Panc1 (cell line): ENCODE data around the gene CLIP4. TPM values are rescaled to one million over a fixed set of nuclear protein-coding genes. Genes with fewer than 3 reads are reported as not detected.

Experiments used
- ATAC-seq: fragments of 200-7000 bp; cut with Tn5 transposase; 2 replicates; pipeline ENCODE4 v1.9.1; 2020; ENCODE audit warnings: mild to moderate bottlenecking, moderate library complexity
- BruUV-seq: library from RNA; stranded (reverse); fragments of 400-500 nt; replicated peaks from 2 replicates; lab custom pipeline; 2021; lab: Mats Ljungman, UMichigan
- CTCF ChIA-PET: fragments of 300-600 bp; sonication (Branson Sonifier 250); formaldehyde crosslinking; loops from one replicate; lab custom pipeline; 2022; ENCODE audit warnings: antibody characterized with exemption; lab: Charles Lee
- POLR2A ChIA-PET: fragments of 300-600 bp; sonication (Branson Sonifier 250); formaldehyde crosslinking; loops from one replicate; lab custom pipeline; 2022; ENCODE audit warnings: antibody characterized with exemption; lab: Charles Lee
- DNase-seq: peaks from one replicate; pipeline ENCODE4 v3.0.0-alpha.2; 2010; ENCODE audit warnings: low read depth, low spot score
- H3K27ac ChIP-seq: 2 replicates; pipeline ENCODE4 v1.5.1; 2011; ENCODE audit warnings: mild to moderate bottlenecking, low read length, inconsistent platforms
- H3K27me3 ChIP-seq: fragments of 200-500 bp; sonication (Bioruptor generic); 2 replicates; pipeline ENCODE4 v1.6.0; 2014; ENCODE audit warnings: low read length, inconsistent platforms; ENCODE audit not compliant: control insufficient read depth, insufficient read depth
- H3K36me3 ChIP-seq: fragments of 200-500 bp; sonication (Bioruptor generic); 2 replicates; pipeline ENCODE4 v1.5.1; 2014; ENCODE audit warnings: inconsistent platforms, mild to moderate bottlenecking, low read length, moderate library complexity; ENCODE audit not compliant: control insufficient read depth, insufficient read depth
- H3K4me1 ChIP-seq: 2 replicates; pipeline ENCODE4 v1.5.1; 2011; ENCODE audit warnings: inconsistent platforms, mild to moderate bottlenecking, low read length, moderate library complexity; ENCODE audit not compliant: control insufficient read depth, insufficient read depth
- H3K4me3 ChIP-seq, 2 experiments: 2 replicates each; pipeline ENCODE4 v1.5.1; 2011 to 2012; ENCODE audit warnings: low read depth in 2 of 2, low read length in 2 of 2, mild to moderate bottlenecking in 2 of 2, inconsistent platforms in 1 of 2, moderate library complexity in 1 of 2
- H3K9me3 ChIP-seq: fragments of 200-500 bp; sonication (Bioruptor generic); 2 replicates; pipeline ENCODE4 v1.5.1; 2014; ENCODE audit warnings: low read depth, mild to moderate bottlenecking, inconsistent platforms, low read length, moderate library complexity; ENCODE audit not compliant: control insufficient read depth, insufficient read depth
- POLR2AphosphoS5 ChIP-seq: IDR thresholded peaks from 2 replicates; pipeline ENCODE4 v1.6.1; 2012; ENCODE audit warnings: mild to moderate bottlenecking, low read depth, low read length, moderate library complexity
- SIN3A ChIP-seq: IDR thresholded peaks from 2 replicates; pipeline ENCODE4 v1.6.1; 2012; ENCODE audit warnings: low read depth, mild to moderate bottlenecking, low read length, moderate library complexity, borderline replicate concordance; ENCODE audit not compliant: insufficient read depth
- TCF7L2 ChIP-seq: IDR thresholded peaks from 2 replicates; pipeline ENCODE4 v1.6.1; 2011; ENCODE audit warnings: mild to moderate bottlenecking, low read depth, low read length, inconsistent platforms
- in situ Hi-C: cut with HindIII; loops from 2 replicates; pipeline ENCODE4 v1.10.0; 2016; ENCODE audit warnings: low sequenced_read_pairs, low pct_unique_long_range_greater_than_20kb
- intact Hi-C: fragments of 100-400 bp; cut with micrococcal nuclease; formaldehyde crosslinking; loops from one replicate; pipeline ENCODE4 v1.10.0; 2022; ENCODE audit not compliant: unreplicated experiment
- total RNA-seq: library from RNA; stranded (reverse); gene quantifications from one replicate; pipeline ENCODE4 v1.2.1, GENCODE V29; 2021; ENCODE audit not compliant: unreplicated experiment
- TF ChIP-seq, protein P1 (sequence below), 2 experiments: IDR thresholded peaks; 2 replicates each; pipeline ENCODE4 v1.6.1; 2011 to 2012; ENCODE audit warnings: low read depth in 2 of 2, control low read depth in 1 of 2, low read length in 1 of 2, mild to moderate bottlenecking in 1 of 2, moderate library complexity in 1 of 2; ENCODE audit not compliant: insufficient read depth in 1 of 2
- TF ChIP-seq, protein P2 (sequence below): fragments of 450-650 bp; IDR thresholded peaks from 2 replicates; pipeline ENCODE4 v1.5.1; 2017; ENCODE audit warnings: mild to moderate bottlenecking

CLIP4 gene
- total RNA-seq, 1 experiment from 2014 or later, result 43.0 TPM

DNA sequence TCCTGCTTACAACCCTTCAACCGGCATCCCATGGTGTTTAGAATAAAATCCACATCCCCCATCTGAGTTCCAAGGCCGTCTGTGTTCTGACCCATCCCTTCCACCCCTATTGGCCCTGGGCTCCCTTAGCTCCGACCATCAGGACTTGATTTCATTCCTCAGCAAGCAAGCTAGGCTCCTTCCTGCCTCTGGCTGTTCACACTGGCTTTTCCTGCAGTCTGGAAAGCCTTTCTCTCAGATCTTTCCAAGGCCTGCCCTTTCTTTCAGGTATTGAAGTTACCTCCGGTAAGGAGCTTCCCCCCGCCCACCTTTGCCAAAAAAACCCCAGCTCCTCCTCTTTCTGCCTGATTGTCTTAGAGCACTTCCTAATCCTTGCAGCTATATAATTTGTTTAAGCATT lies 86.8 kb downstream of the CLIP4 start:
- TF ChIP-seq, protein P1, sequence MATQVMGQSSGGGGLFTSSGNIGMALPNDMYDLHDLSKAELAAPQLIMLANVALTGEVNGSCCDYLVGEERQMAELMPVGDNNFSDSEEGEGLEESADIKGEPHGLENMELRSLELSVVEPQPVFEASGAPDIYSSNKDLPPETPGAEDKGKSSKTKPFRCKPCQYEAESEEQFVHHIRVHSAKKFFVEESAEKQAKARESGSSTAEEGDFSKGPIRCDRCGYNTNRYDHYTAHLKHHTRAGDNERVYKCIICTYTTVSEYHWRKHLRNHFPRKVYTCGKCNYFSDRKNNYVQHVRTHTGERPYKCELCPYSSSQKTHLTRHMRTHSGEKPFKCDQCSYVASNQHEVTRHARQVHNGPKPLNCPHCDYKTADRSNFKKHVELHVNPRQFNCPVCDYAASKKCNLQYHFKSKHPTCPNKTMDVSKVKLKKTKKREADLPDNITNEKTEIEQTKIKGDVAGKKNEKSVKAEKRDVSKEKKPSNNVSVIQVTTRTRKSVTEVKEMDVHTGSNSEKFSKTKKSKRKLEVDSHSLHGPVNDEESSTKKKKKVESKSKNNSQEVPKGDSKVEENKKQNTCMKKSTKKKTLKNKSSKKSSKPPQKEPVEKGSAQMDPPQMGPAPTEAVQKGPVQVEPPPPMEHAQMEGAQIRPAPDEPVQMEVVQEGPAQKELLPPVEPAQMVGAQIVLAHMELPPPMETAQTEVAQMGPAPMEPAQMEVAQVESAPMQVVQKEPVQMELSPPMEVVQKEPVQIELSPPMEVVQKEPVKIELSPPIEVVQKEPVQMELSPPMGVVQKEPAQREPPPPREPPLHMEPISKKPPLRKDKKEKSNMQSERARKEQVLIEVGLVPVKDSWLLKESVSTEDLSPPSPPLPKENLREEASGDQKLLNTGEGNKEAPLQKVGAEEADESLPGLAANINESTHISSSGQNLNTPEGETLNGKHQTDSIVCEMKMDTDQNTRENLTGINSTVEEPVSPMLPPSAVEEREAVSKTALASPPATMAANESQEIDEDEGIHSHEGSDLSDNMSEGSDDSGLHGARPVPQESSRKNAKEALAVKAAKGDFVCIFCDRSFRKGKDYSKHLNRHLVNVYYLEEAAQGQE (IDR thresholded peaks at IDR 0.05; ENCODE audit: insufficient read depth in 1 of 2, low read depth in 2 of 2, low read length in 1 of 2), result no peak
- TF ChIP-seq, protein P2, sequence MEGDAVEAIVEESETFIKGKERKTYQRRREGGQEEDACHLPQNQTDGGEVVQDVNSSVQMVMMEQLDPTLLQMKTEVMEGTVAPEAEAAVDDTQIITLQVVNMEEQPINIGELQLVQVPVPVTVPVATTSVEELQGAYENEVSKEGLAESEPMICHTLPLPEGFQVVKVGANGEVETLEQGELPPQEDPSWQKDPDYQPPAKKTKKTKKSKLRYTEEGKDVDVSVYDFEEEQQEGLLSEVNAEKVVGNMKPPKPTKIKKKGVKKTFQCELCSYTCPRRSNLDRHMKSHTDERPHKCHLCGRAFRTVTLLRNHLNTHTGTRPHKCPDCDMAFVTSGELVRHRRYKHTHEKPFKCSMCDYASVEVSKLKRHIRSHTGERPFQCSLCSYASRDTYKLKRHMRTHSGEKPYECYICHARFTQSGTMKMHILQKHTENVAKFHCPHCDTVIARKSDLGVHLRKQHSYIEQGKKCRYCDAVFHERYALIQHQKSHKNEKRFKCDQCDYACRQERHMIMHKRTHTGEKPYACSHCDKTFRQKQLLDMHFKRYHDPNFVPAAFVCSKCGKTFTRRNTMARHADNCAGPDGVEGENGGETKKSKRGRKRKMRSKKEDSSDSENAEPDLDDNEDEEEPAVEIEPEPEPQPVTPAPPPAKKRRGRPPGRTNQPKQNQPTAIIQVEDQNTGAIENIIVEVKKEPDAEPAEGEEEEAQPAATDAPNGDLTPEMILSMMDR, result no peak
- TF ChIP-seq SIN3A, result no peak
- TF ChIP-seq POLR2AphosphoS5, result no peak
- TF ChIP-seq TCF7L2, result no peak
- in situ Hi-C loops, result no loop called here
- no peak for DNase-seq

DNA sequence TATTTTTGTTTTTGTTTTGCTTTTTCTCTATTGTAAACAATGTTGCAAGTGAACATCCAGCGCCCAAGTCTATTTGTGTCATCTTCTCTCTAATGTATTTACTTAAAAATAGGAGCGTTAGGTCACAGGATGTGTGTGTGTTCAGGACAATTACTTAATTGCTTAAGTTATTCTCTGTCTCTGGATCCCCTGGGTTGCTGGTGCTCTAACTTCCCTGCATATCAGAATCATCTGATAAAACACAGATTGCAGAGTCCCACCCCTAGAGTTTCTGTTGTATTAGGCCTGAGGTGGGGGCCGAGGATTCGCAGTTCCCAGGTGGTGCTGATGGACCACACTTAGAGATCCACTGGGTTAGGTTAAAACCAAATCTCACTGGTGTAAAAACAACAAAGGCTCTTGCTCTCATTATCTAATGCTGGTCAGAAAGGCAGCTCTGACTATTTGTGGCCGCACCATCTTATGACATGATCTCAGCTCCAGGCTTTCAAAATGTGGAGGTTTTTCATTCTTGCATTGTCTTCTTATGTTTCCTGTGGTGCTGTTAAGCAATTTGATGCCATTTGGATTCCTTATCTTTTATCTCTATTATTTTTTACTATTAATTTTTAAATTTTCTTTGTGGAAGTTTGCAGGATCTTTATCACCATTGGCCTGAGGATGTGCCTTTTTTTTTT lies 87.7 kb downstream of the CLIP4 start:
- Histone ChIP-seq H3K27ac (no peak overlapping the region), H3K9me3 (no peaks in the 10 kb centered on the region), H3K36me3 (no peaks in the 10 kb centered on the region), H3K4me1 (no peaks in the 10 kb centered on the region), H3K27me3 (no peaks in the 10 kb centered on the region), H3K4me3 (no peak overlapping the region)
- no TSS peak for BruUV-seq
- ATAC-seq (no peak), DNase-seq (no peak)
- intact Hi-C loops (no loop called here), in situ Hi-C loops (no loop called here)
- ChIA-PET POLR2A (no interaction called here), CTCF (no interaction called here)
- TF ChIP-seq, protein P2, result no peak
- TF ChIP-seq, protein P1 (IDR thresholded peaks at IDR 0.05; ENCODE audit: insufficient read depth in 1 of 2, low read depth in 2 of 2, low read length in 1 of 2), result no peak
- no peak for TF ChIP-seq TCF7L2
- no peak for TF ChIP-seq SIN3A
- TF ChIP-seq POLR2AphosphoS5, result no peak

More for the DNA sequence above, 86.8 kb downstream of the CLIP4 start:
- BruUV-seq, result no TSS peak
- intact Hi-C loops, result no loop called here
- no peak overlapping the region for H3K4me3 ChIP-seq
- no peaks in the 10 kb centered on the region for H3K36me3 ChIP-seq
- CTCF ChIA-PET, result interaction anchor here (0.6 to 0.7 kb wide), 2 partner anchors 93 to 919 kb away, joined by 3 to 5 read pairs; no protein-coding TSS in a partner anchor
- H3K9me3 ChIP-seq, result no peaks in the 10 kb centered on the region
- H3K27ac ChIP-seq, result no peak overlapping the region
- POLR2A ChIA-PET, result no interaction called here
- no peaks in the 10 kb centered on the region for H3K27me3 ChIP-seq
- ATAC-seq, result no peak
- H3K4me1 ChIP-seq, result no peaks in the 10 kb centered on the region
